ENCODE measurements around the gene GRHL1.

DNA sequence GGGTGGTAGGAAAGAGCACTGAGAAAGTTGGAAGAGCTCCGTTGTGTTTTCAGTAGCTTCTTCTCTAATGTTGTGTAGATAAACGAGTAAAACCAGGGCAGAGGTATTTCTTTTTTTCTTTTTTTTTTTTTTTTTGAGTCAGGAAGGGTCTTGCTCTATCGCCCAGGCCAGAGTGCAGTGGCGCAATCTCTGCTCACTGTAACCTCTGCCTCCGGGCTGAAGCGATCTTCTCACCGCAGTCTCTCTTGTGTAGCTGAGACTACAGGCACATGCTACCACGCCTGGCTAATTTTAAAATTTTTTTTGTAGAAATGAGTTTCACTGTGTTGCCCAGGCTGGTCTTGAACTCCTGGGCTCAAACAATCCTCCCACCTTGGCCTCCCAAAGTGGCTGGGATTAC lies 6.6 kb downstream of the GRHL1 start:
- TF ChIP-seq CTCF (optimal IDR thresholded peaks at IDR 0.05 in 1 of 3, IDR thresholded peaks at IDR 0.05 in 1 of 3, conservative IDR thresholded peaks at IDR 0.05 in 1 of 3; ENCODE audit: extremely low read depth in 1 of 3, insufficient read depth in 2 of 3, low read length in 3 of 3) (no peak), EZH2 (IDR thresholded peaks at IDR 0.05; ENCODE audit: low read length) (no peak)
